Lower lobe of right lung (tissue), 2 donors: ENCODE results near the gene DHRS7. TPM values are rescaled to one million over a fixed set of nuclear protein-coding genes. Genes with fewer than 3 reads are reported as not detected.

Experiments used
- ATAC-seq, 2 donors: fragments of 200-7000 bp; cut with Tn5 transposase; one replicate each; pipeline ENCODE4 v1.9.1; 2020 to 2022; ENCODE audit warnings: mild to moderate bottlenecking in 2 of 2, moderate library complexity in 2 of 2
- DNase-seq: peaks from one replicate; pipeline ENCODE4 v3.0.0-alpha.2; 2020
- H3K27ac ChIP-seq: fragments of 200-600 bp; one replicate; pipeline ENCODE4 v1.8.0; 2022
- H3K27me3 ChIP-seq: fragments of 200-600 bp; one replicate; pipeline ENCODE4 v1.8.0; 2022; ENCODE audit warnings: low read depth
- H3K36me3 ChIP-seq: fragments of 200-600 bp; one replicate; pipeline ENCODE4 v1.8.0; 2022; ENCODE audit warnings: mild to moderate bottlenecking
- H3K4me1 ChIP-seq: fragments of 200-600 bp; one replicate; pipeline ENCODE4 v1.8.0; 2022
- H3K4me3 ChIP-seq: fragments of 200-600 bp; one replicate; pipeline ENCODE4 v1.8.0; 2022; ENCODE audit warnings: mild to moderate bottlenecking
- H3K9me3 ChIP-seq: fragments of 200-600 bp; one replicate; pipeline ENCODE4 v1.8.0; 2022
- CTCF ChIP-seq: fragments of 200-600 bp; IDR thresholded peaks from one replicate; pipeline ENCODE4 v1.8.0; 2022; ENCODE audit warnings: antibody characterized with exemption, mild to moderate bottlenecking
- intact Hi-C: fragments of 100-400 bp; cut with DNase I; formaldehyde crosslinking; loops from one replicate; pipeline ENCODE4 v1.11.0; 2022
- total RNA-seq: library from RNA; stranded (reverse); fragmentation: NEBNext Ultra II Directional; extraction: Animal tissue kit (Norgen Biotek cat#: 25700); gene quantifications from one replicate; pipeline ENCODE4 v1.2.1, GENCODE V29; 2021
- donor health status: DM: no; HTN: yes; CAD: no; lungs with severe emphysema.

Gene DHRS7
- total RNA-seq, 1 donor from 2014 or later: 72.8 TPM

GRCh38 chr14:60175255-60175902 lies 10.2 kb upstream of the DHRS7 start:
- TF ChIP-seq CTCF: no peak
- H3K9me3 ChIP-seq: peaks cover 5% of the 10 kb centered on the region
- no peak overlapping the region for H3K4me3 ChIP-seq
- DNase-seq: no peak
- intact Hi-C loops: no loop called here
- H3K27ac ChIP-seq: no peak overlapping the region
- no peaks in the 10 kb centered on the region for H3K4me1 ChIP-seq
- no peaks in the 10 kb centered on the region for H3K27me3 ChIP-seq
- H3K36me3 ChIP-seq: no peaks in the 10 kb centered on the region
- no peak for ATAC-seq

DNA sequence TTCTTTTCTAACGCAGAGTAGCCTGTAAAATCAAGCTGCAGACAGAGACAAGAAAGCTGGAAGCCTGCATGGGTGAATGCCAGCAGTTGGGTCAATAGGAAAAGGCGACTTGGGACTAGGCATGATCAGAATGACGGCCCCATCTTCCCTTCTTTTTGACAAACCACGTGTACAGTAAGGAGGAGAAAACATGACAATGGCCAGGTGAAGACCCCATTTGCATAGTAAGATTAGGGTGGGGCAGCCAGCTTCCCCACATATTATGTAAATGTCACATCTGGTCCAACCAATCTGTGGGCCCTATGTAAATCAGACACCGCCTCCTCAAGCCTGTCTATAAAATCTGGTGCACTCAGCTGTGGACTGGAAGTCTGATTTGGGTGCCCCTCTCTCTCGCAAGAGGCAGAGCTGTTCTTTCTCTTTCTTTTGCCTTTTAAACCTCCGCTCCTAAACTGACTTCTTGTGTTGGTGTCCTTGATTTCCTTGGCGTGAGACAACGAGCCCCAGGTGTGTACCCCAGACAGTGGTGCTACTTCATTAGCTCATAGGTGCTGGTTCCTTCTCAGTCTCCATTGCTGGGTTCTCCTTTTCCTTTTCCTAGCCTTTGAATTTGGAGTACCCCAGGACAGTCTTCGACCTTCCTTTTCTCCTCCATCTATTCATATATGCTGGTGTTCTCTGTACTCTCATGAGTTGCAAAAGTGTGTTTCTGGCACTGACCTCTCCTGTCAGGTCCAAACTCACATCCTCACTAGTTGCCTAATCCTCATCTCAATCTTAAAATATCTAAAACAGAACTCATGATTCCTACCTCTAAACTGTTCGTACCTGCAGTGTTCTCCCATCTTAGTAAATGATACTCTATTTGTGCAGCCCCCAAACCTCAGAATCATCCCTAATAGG lies 9.4 kb upstream of the DHRS7 start:
- Histone ChIP-seq H3K4me3 (no peak overlapping the region), H3K27me3 (no peaks in the 10 kb centered on the region), H3K4me1 (no peaks in the 10 kb centered on the region), H3K27ac (no peak overlapping the region), H3K9me3 (peaks cover 5% of the 10 kb centered on the region), H3K36me3 (no peaks in the 10 kb centered on the region)
- intact Hi-C loops: no loop called here
- no peak for ATAC-seq
- DNase-seq: no peak
- no peak for TF ChIP-seq CTCF

DNA sequence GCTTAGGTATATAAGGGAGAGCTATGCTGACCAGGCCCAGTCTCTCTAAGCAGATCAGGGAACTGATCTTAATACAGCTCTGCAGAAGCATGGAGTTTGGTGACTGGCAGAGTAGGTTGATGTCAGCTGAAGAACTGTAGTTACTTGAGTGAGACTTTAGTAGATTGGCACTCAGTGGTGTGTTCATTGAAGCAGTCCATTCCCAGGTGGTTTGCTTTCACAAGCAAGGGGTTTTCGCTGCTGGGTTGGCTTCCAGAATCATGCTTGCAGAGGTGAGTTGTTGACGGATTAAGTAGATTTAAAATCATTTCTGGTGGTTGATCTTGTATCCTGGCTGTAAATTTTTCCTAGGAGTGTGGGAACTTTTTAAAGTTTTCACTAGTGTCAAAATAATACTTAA lies 6.5 kb upstream of the DHRS7 start:
- Histone ChIP-seq H3K4me1 (no peaks in the 10 kb centered on the region), H3K27ac (no peak overlapping the region), H3K4me3 (no peak overlapping the region), H3K27me3 (no peaks in the 10 kb centered on the region), H3K36me3 (no peaks in the 10 kb centered on the region), H3K9me3 (no peaks in the 10 kb centered on the region)
- ATAC-seq (no peak), DNase-seq (no peak)
- no peak for TF ChIP-seq CTCF
- intact Hi-C loops: no loop called here

DNA sequence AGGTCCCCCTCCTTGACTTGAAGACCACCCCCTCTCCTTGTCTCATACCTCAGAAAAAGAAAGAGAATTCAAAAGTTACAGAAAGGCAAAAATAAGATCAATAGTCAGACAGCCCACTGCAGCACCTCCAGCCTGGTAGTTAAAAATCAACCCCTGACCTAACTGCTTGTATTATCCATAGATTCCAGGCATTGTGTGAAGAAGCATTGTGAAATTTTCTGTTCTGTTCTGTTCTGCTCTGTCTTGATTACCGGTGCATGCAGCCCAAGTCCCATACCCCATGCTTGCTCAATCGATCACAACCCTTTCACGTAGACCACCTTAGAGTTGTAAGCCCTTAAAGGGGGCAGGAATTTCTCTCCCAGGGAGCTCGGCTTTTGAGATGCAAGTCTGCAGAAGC lies 5.8 kb upstream of the DHRS7 start:
- Histone ChIP-seq H3K36me3 (no peaks in the 10 kb centered on the region), H3K4me1 (peaks cover 3% of the 10 kb centered on the region), H3K27me3 (no peaks in the 10 kb centered on the region), H3K9me3 (no peaks in the 10 kb centered on the region), H3K4me3 (no peak overlapping the region), H3K27ac (no peak overlapping the region)
- DNase-seq: no peak
- intact Hi-C loops: no loop called here
- TF ChIP-seq CTCF: no peak
- ATAC-seq: no peak

- H3K27ac ChIP-seq: no peak overlapping the region
- intact Hi-C loops: no loop called here
- H3K9me3 ChIP-seq: no peaks in the 10 kb centered on the region
- ATAC-seq (no peak), DNase-seq (no peak)
- no peaks in the 10 kb centered on the region for H3K27me3 ChIP-seq
- no peak overlapping the region for H3K4me3 ChIP-seq
- TF ChIP-seq CTCF: no peak
- H3K36me3 ChIP-seq: no peaks in the 10 kb centered on the region
- H3K4me1 ChIP-seq: peaks cover 7% of the 10 kb centered on the region
Measured at GRCh38 chr14:60169722-60170121, 4.5 kb upstream of the DHRS7 start.
